Raji (cell line): ENCODE measurements around the gene SYTL3.

Source experiments
- POLR2A ChIP-seq: IDR thresholded peaks from 2 replicates; pipeline ENCODE4 v1.6.1; 2011; ENCODE audit warnings: low read depth, low read length, control low read depth; ENCODE audit not compliant: insufficient read depth

SYTL3 gene

DNA sequence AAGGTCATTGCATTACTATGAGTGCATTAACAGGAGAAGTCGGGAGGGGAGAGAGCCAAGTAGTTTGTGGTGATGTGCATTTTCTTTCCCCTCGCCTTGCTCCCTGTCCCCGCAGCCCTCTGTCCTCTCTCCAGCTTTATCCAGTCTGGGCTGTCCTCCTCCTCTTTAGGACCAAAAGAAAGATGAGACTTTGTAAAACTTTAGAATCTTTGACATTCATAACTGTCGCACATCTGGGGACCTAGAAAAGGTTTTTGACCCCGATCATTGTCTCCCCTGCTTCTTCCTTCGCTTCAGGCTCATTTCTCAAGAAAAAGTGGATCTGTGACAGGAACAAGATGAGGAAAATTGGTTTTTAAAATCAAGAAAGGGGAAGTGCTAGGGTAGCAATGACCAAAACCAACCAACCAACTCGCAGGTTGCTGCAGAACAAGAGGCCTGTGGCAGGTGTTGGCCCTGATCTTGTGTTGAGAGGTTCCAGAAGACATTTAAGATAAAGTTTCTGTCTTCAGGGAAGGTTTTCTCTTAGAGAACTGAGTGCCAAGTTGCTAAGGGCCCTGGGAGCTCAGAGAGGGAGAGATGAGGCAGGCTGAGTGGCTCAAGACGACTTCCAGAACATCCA, 17.6 kb downstream of the SYTL3 start:
- TF ChIP-seq POLR2A, result no peak

DNA sequence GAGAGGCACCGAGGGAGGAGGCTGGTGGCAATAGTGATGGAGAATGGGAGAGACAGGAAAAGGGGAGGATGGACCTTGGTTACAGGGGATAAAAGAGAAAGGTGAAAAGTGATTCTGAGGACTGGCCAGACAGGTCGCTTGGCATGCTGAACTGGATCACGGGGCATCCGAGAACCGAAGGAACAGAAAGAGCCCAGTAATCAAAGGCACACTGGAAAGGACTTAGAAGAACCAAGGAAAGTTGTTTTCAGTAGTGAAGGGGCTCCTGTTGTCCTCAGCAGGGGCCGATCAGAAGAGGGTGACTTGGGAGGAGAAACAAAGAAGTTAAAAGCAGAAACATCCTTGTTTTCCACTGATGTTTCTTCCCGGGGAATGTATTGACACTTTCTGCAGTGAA, 18.9 kb downstream of the SYTL3 start:
- no peak for TF ChIP-seq POLR2A

DNA sequence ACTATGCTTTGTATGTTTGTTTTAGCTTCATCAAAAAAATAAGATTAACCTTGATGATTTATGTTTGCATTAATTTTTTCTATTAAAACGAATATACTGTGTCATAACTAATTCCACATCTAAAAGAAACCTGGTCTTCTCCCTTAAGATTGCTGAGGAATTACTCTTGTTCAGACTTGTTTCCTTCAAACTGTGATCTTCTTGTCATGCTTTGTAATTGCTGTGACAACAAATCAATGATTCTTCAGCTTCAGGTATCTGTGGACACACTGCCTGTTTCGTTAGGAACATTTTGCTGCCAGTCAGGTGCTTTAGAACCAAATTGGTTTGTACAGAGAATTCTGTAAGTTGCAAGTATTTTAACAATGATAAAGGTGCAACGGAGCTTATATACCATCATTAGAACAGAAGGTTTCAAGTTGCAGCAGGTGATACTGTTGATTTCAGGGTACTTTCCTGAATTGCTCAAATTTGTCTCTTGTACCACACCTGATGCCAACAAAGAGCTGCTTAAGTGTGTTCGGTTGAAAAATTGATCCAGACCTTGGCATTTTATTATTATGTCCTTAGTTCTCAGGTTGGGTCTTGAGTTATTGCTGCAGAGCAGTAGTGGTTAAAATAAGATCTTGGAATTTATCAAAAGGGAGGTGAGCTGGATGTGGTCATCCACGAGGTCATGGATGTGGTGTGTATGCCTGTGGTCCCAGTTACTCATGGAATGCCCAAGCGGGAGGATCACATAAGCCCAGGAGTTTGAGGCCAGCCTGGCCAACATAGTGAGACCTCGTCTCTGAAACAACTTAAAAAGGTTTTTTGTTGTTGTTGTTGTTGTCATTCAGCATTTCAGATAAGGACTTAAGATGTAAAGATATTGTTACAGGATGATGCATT, 19.5 kb downstream of the SYTL3 start:
- TF ChIP-seq POLR2A, result no peak

DNA sequence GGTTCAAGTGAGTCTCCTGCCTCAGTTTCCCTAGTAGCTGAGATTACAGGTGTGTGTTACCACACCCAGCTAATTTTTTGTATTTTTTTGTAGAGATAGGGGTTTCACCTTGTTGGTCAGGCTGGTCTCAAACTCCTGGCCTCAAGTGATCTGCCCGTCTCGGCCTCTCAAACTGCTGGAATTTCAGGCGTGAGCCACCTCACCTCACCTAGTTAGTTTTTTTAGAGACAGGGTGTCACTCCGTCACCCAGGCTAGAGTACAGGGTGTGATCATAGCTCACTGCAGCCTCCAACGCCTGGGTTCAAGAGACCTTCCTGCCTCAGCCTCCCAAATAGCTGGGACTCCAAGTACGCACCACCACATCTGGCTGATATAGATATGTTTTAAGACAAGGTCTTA, 22.9 kb downstream of the SYTL3 start:
- TF ChIP-seq POLR2A, result no peak

DNA sequence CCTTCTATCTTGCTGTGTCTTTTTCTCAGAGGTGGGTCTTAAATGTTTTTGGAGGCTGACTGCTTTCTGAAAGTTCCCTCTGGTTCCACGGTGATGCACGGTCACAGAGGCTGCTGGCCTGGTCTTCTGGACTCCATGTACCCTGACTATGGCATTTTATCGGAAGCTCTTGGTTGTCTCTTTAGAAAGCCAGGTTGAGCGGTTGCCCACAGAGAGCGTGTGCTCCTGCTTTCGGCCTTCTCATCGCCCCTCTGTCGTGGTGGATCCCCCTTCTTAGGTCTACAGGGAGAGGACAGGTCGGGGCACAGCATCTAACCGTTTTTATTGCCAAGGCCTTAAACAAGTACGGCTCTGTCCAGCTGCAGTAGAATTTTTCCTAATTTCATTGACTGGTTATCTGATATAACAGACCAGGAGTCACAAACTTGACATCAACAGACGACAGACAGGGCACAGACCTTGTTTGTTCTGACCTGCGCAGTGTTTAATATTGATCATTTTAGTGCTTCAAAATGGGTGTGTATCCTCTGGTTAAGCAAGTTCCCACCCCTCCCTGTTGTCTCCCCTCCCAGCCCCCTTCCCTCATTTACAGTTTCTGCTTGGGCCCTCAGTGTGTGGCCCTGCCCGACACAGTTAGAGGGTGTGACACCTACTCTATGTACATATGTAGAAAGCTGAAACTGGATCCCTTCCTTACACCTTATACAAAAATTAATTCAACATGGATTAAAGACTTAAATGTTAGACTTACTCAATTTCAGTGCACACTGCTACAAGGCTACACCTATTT, 24.7 kb downstream of the SYTL3 start:
- TF ChIP-seq POLR2A, result no peak

DNA sequence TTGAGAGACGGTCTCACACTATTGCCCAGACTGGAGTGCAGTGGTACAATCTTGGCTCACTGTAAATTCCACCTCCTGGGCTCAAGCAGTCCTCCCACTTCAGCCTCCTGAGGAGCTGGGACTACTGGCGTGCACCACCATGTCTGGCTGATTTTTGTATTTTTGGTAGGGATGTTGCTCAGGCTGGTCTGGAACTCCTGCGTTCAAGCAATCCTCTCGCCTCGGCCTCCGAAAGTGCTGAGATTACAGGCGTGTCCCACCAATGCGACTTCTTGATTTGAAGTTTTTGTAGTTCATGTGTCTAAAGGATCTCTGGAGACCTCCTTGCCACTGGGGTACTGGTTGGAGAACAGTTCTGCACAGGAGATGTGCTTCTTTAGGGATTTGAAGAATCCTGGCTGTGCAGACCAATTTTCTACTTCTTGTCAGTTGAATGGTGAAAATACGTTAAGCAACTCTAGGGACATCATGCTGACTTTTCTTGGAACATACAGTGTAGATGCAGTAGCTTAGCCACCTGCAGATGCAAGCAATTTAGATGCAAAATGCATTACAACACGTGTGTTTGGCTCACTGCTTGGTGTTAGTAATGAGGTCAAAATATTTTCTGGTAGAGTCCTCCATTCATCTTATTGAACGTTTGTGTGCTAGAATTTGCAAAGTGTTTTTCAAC, 28.2 kb downstream of the SYTL3 start:
- TF ChIP-seq POLR2A, result no peak

DNA sequence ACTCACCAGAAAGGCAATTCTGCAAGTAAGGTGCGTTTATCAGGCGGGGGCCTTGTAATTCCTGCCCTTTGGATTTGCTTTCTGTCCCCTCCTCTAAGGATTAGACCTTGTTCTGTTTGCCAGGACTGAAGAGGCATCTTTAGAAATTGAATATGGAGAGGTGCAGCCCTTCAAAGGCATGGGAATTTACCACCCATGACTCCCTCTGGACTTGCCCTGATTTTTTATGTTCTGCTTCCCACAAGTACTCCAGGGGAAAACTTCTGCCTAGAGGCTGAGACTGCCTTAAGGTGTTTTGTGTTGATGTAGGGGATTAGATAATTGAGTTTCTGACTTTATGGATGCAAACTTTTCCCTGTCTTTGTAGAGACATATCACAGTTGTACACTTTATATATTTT, 30.2 kb downstream of the SYTL3 start:
- TF ChIP-seq POLR2A, result no peak

DNA sequence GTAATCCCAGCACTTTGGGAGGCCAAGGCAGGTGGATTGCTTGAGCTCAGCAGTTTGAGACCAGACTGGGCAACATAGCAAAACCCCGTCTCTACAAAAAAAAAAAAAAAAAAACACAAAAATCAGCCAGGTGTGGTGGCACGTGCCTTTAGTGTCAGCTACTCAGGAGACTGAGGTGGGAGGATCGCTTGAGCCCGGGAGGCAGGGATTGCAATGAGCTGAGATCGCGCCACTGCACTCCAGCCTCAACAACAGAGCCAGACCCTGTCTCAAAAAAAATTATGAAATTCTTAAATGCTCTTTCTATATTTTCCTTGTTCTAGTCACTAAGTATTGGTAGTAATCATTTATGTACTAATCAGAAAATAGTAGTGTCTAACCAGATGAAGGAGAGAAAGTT, 30.6 kb downstream of the SYTL3 start:
- no peak for TF ChIP-seq POLR2A

DNA sequence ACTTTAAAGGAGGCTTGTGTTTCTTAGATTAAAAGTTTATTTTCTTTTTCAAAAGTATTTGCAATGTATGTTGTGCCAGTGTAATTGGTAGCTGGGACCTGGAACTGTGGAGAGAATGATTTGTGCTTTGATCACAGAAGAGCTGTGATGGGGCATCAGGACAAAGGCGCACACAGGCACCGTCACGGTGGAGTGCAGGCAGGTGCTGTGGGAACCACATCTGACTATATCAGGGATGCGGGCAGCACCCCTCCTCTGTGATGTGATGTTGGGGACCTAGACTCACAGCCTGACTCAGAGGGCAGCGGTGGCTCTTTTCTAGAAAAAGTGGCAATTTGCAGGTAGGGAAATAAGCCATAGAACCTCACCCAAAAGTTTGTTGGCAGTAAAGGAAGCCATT, 34.5 kb downstream of the SYTL3 start:
- no peak for TF ChIP-seq POLR2A

DNA sequence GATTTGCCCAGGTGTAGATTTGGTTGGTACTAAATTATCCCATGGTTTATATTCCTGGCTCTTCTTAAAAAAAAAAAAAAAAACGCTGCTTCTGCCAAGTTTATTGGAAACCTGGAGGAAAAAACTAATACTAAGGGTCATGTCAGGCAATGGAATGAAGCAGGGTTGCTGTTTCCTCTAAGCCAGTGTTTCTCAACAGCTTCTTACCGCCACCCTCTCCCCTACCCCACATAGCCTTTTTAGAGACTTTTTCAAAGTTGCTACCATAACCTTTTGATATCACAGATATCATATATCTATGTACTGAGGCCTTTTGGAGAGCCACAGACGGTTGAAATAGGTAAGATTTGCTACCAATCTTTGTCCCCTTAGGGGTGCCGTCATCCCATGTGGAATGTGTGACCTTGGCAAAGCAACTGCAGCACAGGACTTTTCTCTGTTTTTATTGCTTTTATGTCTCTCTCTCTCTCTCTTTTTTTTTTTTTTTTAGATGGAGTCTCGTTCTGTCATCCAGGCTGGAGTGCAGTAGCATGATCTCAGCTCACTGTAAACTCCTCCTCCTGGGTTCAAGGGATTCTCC, 35.0 kb downstream of the SYTL3 start:
- TF ChIP-seq POLR2A, result no peak

DNA sequence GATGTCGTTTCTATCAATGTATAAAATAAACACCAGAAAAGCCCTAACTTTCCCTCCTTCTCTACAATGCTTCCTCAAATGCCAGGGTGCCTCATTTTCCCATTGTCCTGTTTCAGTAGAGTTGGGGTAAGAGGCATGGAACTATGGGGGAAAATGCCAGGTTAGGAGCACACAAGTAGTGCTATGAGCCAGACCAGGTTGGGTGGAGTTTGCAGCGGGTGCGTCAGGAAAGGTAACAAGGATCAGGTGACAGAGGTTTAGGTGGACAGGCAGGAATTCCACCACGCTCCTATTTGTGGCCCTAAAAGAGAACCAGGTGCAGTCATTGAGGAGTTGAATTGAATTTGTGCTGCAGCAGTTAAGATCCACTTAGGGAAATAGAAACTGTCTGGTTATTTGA, 36.5 kb downstream of the SYTL3 start:
- TF ChIP-seq POLR2A, result no peak

DNA sequence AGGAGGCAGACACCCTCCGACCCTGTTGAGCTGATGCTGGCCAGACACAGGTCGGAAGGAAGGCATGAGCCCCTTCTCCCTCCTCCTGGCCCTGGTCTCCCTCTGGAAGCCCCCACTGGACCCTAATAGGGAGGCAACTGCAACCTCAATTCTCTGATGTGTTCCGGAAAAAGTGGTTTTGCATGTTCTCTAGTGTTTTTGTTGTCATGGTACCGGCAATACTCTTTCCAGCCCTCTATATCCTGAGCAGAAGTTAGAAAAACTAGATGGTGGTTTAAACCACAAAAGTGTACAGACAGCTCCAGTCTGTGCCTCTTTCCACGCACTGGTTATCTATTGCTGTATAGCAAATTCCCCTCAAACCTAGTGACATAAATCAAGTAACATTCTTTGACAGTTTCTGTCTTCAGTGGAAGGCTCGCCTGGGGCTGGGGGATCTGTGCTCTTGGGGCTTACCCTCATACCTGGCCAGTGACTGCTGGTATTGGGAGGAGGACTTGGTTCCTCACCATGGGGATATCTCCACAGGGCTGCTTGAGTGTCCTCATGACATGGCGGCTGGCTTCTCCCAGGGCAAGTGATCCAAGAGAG, 37.0 kb downstream of the SYTL3 start:
- no peak for TF ChIP-seq POLR2A

DNA sequence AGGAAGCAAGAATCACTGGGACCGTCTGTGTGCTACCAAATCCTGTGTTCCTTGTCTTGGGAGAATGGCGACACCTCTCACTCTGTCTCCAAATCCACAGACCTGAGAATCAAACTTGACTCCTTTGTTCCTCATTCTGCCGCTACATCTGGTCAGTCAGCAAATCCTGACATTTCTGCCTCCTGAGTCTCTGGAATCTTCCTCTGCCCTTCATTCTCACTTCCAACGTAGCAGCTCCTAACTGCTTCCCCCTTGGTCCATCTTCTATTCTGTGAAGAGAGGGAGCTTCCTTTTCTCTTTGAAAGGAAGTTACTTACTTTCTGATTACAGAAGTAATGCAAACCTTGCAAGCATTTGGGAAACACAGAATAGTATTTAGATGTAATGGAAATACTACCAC, 37.7 kb downstream of the SYTL3 start:
- TF ChIP-seq POLR2A, result no peak

DNA sequence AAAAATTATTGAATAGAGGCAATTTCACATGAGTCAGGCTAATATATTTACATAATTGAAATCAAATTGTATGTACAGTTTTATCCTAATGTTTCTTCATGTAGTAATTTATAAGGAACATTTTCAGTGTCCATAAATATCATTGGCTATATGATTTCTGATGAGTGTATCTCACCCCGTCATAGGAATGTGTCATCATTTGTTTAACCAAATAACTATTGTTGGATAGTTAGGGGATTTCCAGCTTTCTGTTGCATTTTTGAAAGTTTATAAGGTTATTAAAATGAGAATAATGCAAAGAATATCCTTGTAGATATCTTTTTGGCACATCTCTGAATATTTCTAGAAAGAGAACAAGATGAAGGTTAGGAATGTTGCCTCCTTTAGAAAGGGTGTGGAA, 39.0 kb downstream of the SYTL3 start:
- no peak for TF ChIP-seq POLR2A

DNA sequence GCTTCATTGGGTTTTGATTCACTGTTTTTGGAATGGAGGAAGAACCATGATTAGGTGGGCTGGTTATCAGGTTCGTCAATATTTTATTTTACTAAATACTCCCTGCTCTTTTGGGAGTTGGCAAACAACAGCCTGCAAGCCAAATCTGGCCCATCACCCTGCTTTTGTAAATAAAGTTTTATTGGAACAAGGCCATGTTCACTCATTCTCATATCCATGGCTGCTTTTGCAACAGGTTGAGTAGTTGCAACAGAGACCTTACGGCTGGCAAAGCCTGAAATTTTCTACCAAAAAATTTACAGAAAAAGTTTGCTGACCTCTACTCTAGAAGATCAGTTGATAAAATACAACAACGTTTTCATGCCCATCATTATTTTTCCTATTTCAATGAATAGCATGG, 45.1 kb downstream of the SYTL3 start:
- no peak for TF ChIP-seq POLR2A

DNA sequence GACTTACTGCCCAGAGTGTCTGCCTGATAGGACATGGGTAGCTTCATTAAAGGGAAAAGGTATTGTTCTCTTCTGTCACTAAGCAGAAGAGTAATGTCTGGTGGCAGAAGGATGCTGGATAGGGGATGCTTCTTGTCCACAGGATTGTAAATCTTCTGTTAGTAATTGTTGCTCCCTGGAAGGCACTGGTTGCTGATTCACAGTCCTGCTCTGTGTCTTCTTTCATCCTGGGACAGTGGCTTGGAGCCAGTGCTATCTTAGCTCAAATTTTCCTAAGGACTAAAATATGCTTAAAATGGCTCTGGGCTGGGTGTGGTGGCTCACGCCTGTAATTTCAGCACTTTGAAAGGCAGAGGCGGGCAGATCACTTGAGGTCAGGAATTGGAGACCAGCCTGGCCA, 48.0 kb downstream of the SYTL3 start:
- TF ChIP-seq POLR2A, result no peak
